GM12872 (cell line): ENCODE measurements around the gene ANKS6.

Source experiments
- CTCF ChIP-seq: IDR thresholded peaks from 3 replicates; pipeline ENCODE4 v1.5.1; 2011; ENCODE audit warnings: low read depth, mild to moderate bottlenecking, low read length, moderate library complexity; ENCODE audit not compliant: insufficient read depth

The ANKS6 gene

GRCh38 chr9:98750364-98751060 is 45.8 kb downstream of the ANKS6 start:
- no peak for TF ChIP-seq CTCF

GRCh38 chr9:98747476-98747875 is 48.9 kb downstream of the ANKS6 start:
- no peak for TF ChIP-seq CTCF

DNA sequence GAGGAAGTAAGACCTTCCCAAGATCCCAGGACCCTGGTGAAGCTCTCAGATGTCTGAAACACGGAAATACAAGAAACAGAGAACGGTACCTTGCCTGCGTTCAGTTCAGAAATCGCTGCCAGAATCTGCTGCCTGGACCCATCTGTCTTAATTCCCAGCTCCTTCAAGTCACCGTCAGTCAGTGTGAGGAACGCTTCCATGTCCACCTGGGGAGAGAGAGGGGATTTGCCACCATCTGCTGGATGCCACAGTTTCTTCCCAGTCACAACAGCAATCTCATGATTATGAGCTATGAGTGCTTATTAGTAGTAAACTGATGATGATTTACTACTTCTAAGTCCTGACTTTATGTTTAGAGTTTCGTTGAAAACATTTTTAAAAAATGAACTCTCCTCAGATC is 50.9 kb downstream of the ANKS6 start:
- no peak for TF ChIP-seq CTCF

GRCh38 chr9:98743818-98744611 is 52.3 kb downstream of the ANKS6 start:
- TF ChIP-seq CTCF = no peak

GRCh38 chr9:98743329-98743728 is 53.0 kb downstream of the ANKS6 start:
- TF ChIP-seq CTCF = no peak

- TF ChIP-seq CTCF = no peak
These were observed 53.8 kb downstream of the ANKS6 start for GRCh38 chr9:98742325-98743280.
